Esophagus muscularis mucosa (tissue), 4 donors: ENCODE data around the gene GFOD1. TPM values are rescaled to one million over a fixed set of nuclear protein-coding genes. Genes with fewer than 3 reads are reported as not detected.

ENCODE experiments used
- DNase-seq: peaks from one replicate; pipeline ENCODE4 v3.0.0-alpha.2; 2017; ENCODE audit errors: extremely low spot score
- H3K27ac ChIP-seq, 4 donors: fragments of 200-600 bp; sonication (generic); replicated peaks in 1 of 4; 1 replicate in 3 of 4; 2 replicates in 1 of 4; pipeline ENCODE4 v1.5.1; 2016 to 2019; ENCODE audit warnings: mild to moderate bottlenecking in 1 of 4
- H3K27me3 ChIP-seq, 4 donors: fragments of 200-600 bp; sonication (generic); one replicate each; pipeline versions ENCODE4 v1.5.1 to v1.6.0; 2016 to 2019
- H3K36me3 ChIP-seq, 4 donors: fragments of 200-600 bp; sonication (generic); one replicate each; pipeline ENCODE4 v1.5.1; 2016 to 2019
- H3K4me1 ChIP-seq, 4 donors: fragments of 200-600 bp; sonication (generic); one replicate each; pipeline ENCODE4 v1.5.1; 2016 to 2019
- H3K4me3 ChIP-seq, 4 donors: fragments of 200-600 bp; sonication (generic); 1 replicate in 2 of 4; 2 replicates in 2 of 4; pipeline ENCODE4 v1.5.1; 2016 to 2019; ENCODE audit warnings: mild to moderate bottlenecking in 4 of 4, moderate library complexity in 1 of 4
- H3K9me3 ChIP-seq, 4 donors: fragments of 200-600 bp; sonication (generic); 1 replicate in 3 of 4; 2 replicates in 1 of 4; pipeline ENCODE4 v1.5.1; 2016 to 2019
- CTCF ChIP-seq, 3 experiments: fragments of 200-600 bp in 2 of 3; fragments of 450-650 bp in 1 of 3; sonication (generic) in 2 of 3; IDR thresholded peaks; one replicate each; pipeline ENCODE4 v1.5.1; 2017 to 2019; ENCODE audit warnings: antibody characterized with exemption in 3 of 3, mild to moderate bottlenecking in 2 of 3, moderate library complexity in 1 of 3
- EP300 ChIP-seq: sonication (generic); formaldehyde crosslinking; IDR thresholded peaks from one replicate; pipeline ENCODE4 v1.6.1; 2017; ENCODE audit warnings: antibody characterized with exemption
- POLR2A ChIP-seq: fragments of 450-650 bp; IDR thresholded peaks from one replicate; pipeline ENCODE4 v1.6.1; 2017; ENCODE audit warnings: antibody characterized with exemption, moderate library complexity, mild to moderate bottlenecking, low read depth
- POLR2AphosphoS5 ChIP-seq, 2 donors: sonication (generic); formaldehyde crosslinking; IDR thresholded peaks; one replicate each; pipeline ENCODE4 v1.6.1; 2017; ENCODE audit warnings: antibody characterized with exemption in 2 of 2
- WGBS: methylation state at CpG from one replicate; pipeline ENCODE4 v1.1.5; 2018; 5-methylcytosine and 5-hydroxymethylcytosine counted together
- intact Hi-C: fragments of 100-400 bp; cut with DNase I; formaldehyde crosslinking; loops from one replicate; pipeline ENCODE4 v1.15.1; 2023
- total RNA-seq, 4 donors: library from RNA; depleted of rRNA; stranded (reverse); fragments of >200 nt; gene quantifications; one replicate each; pipeline versions ENCODE4 v1.1.0 to v1.2.1, GENCODE V29; 2016

Gene GFOD1
- total RNA-seq, 4 donors from 2014 or later = 21.7 to 34.5 (median 25.8) TPM

GRCh38 chr6:13362412-13362811 is 125.0 kb downstream of the GFOD1 start:
- Histone ChIP-seq H3K27me3 (no peaks in the 10 kb centered on the region), H3K4me1 (peaks cover 3 to 28% (median 8%) of the 10 kb centered on the region in 4 donors), H3K27ac (no peak overlapping the region), H3K4me3 (no peak overlapping the region), H3K36me3 (peaks cover 0 to 21% (median 16%) of the 10 kb centered on the region in 4 donors), H3K9me3 (no peaks in the 10 kb centered on the region)
- WGBS = 79% methylated on average over 5 of the region's 5 CpGs
- intact Hi-C loops = no loop called here
- TF ChIP-seq POLR2A = no peak
- no peak for TF ChIP-seq EP300
- no peak for TF ChIP-seq POLR2AphosphoS5 (IDR thresholded peaks at IDR 0.05)
- no peak for TF ChIP-seq CTCF (IDR thresholded peaks at IDR 0.05)
- no peak for DNase-seq

- intact Hi-C loops = no loop called here
- Histone ChIP-seq H3K4me1 (peaks cover 3 to 28% (median 8%) of the 10 kb centered on the region in 4 donors), H3K36me3 (peaks cover 0 to 21% (median 16%) of the 10 kb centered on the region in 4 donors), H3K27ac (no peak overlapping the region), H3K4me3 (no peak overlapping the region), H3K27me3 (no peaks in the 10 kb centered on the region), H3K9me3 (no peaks in the 10 kb centered on the region)
- no peak for TF ChIP-seq EP300
- no peak for TF ChIP-seq POLR2AphosphoS5 (IDR thresholded peaks at IDR 0.05)
- no peak for TF ChIP-seq CTCF (IDR thresholded peaks at IDR 0.05)
- TF ChIP-seq POLR2A = no peak
- no peak for DNase-seq
- WGBS = 79% methylated on average over 6 of the region's 6 CpGs
Measured at GRCh38 chr6:13360671-13361540, 126.5 kb downstream of the GFOD1 start.

GRCh38 chr6:13359287-13359686 is 128.1 kb downstream of the GFOD1 start:
- Histone ChIP-seq H3K9me3 (no peaks in the 10 kb centered on the region), H3K27me3 (no peaks in the 10 kb centered on the region), H3K36me3 (peaks cover 0 to 8% (median 4%) of the 10 kb centered on the region in 4 donors), H3K4me3 (no peak overlapping the region), H3K27ac (no peak overlapping the region), H3K4me1 (peaks cover 19 to 45% (median 22%) of the 10 kb centered on the region in 4 donors)
- intact Hi-C loops = no loop called here
- no peak for DNase-seq
- whole genome bisulfite sequencing = 85% methylated on average over 6 of the region's 6 CpGs
- TF ChIP-seq POLR2AphosphoS5 (IDR thresholded peaks at IDR 0.05) (peak in 1 of 2 donors; percentile 10), CTCF (IDR thresholded peaks at IDR 0.05) (no peak), POLR2A (no peak), EP300 (no peak)

- Histone ChIP-seq H3K4me3 (no peak overlapping the region), H3K27ac (no peak overlapping the region), H3K36me3 (peaks cover 0 to 4% (median 0%) of the 10 kb centered on the region in 4 donors), H3K27me3 (no peaks in the 10 kb centered on the region), H3K9me3 (no peaks in the 10 kb centered on the region), H3K4me1 (peaks cover 23 to 51% (median 26%) of the 10 kb centered on the region in 4 donors)
- intact Hi-C loops = no loop called here
- DNase-seq = no peak
- WGBS = 88% methylated on average over 2 of the region's 2 CpGs
- TF ChIP-seq POLR2AphosphoS5 (IDR thresholded peaks at IDR 0.05) (no peak), POLR2A (no peak), CTCF (IDR thresholded peaks at IDR 0.05) (no peak), EP300 (no peak)
Measured at GRCh38 chr6:13358511-13358910, 128.9 kb downstream of the GFOD1 start.
